OCI-LY1 (cell line): Measurements from ENCODE around the gene GRPEL1.

Source experiments
- H2AFZ ChIP-seq: fragments of 200-600 bp; sonication (generic), shearing (Covaris generic); 2 replicates; pipeline ENCODE4 v1.6.0; 2014; ENCODE audit warnings: antibody characterized with exemption, mild to moderate bottlenecking, low read length
- H3F3A ChIP-seq: fragments of 200-600 bp; sonication (generic), shearing (Covaris generic); 2 replicates; pipeline ENCODE4 v1.6.0; 2014; ENCODE audit warnings: mild to moderate bottlenecking, antibody characterized with exemption, low read length, moderate library complexity; ENCODE audit not compliant: insufficient read depth
- H3K27ac ChIP-seq: fragments of 200-600 bp; sonication (generic); 2 replicates; pipeline ENCODE4 v1.5.1; 2014; ENCODE audit warnings: low read length, mixed run types, mild to moderate bottlenecking, low read depth; ENCODE audit not compliant: poor library complexity, severe bottlenecking
- H3K27me3 ChIP-seq: fragments of 200-600 bp; sonication (generic); 2 replicates; pipeline ENCODE4 v1.6.0; 2014; ENCODE audit warnings: antibody characterized with exemption, mild to moderate bottlenecking, low read length, moderate library complexity; ENCODE audit not compliant: insufficient read depth
- H3K36me3 ChIP-seq: fragments of 200-600 bp; sonication (generic); 2 replicates; pipeline ENCODE4 v1.6.1; 2014; ENCODE audit warnings: mild to moderate bottlenecking, antibody characterized with exemption, low read length, moderate library complexity, mixed read lengths; ENCODE audit not compliant: insufficient read depth
- H3K4me1 ChIP-seq: fragments of 200-600 bp; sonication (generic); 2 replicates; pipeline ENCODE4 v1.5.1; 2014; ENCODE audit warnings: mild to moderate bottlenecking, low read length, moderate library complexity; ENCODE audit not compliant: insufficient read depth, severe bottlenecking
- H3K4me2 ChIP-seq: fragments of 200-600 bp; sonication (generic), shearing (Covaris generic); 2 replicates; pipeline ENCODE4 v1.6.1; 2014; ENCODE audit warnings: low read length
- H3K4me3 ChIP-seq: fragments of 200-600 bp; sonication (generic); 2 replicates; pipeline ENCODE4 v1.5.1; 2014; ENCODE audit warnings: low read length, low read depth, mild to moderate bottlenecking, mixed read lengths; ENCODE audit not compliant: poor library complexity, severe bottlenecking
- H3K79me2 ChIP-seq: fragments of 200-600 bp; shearing (Covaris generic); 2 replicates; pipeline ENCODE4 v1.6.1; 2016; ENCODE audit warnings: mixed run types, low read length, mixed read lengths; ENCODE audit not compliant: insufficient read depth
- H3K9ac ChIP-seq: fragments of 200-600 bp; sonication (generic), shearing (Covaris generic); 2 replicates; pipeline ENCODE4 v1.6.1; 2014; ENCODE audit warnings: mild to moderate bottlenecking, low read length, mixed read lengths
- H3K9me2 ChIP-seq: fragments of 200-600 bp; sonication (generic), shearing (Covaris generic); 2 replicates; pipeline ENCODE4 v1.6.1; 2014; ENCODE audit warnings: low read depth, mild to moderate bottlenecking, low read length, mixed read lengths
- H3K9me3 ChIP-seq: fragments of 200-600 bp; shearing (Covaris generic); 2 replicates; pipeline ENCODE4 v1.6.1; 2014; ENCODE audit warnings: low read length, mixed read lengths
- H4K20me1 ChIP-seq: fragments of 200-600 bp; sonication (generic), shearing (Covaris generic); 2 replicates; pipeline ENCODE4 v1.6.0; 2016; ENCODE audit warnings: mild to moderate bottlenecking, low read length; ENCODE audit not compliant: insufficient read depth
- EZH2 ChIP-seq: fragments of 200-600 bp; sonication (generic), shearing (Covaris generic); IDR thresholded peaks from 2 replicates; pipeline ENCODE4 v1.8.0; 2017; ENCODE audit warnings: borderline replicate concordance, mixed run types, mild to moderate bottlenecking, antibody characterized with exemption, low read length, moderate library complexity, mixed read lengths
- TF ChIP-seq, protein P1 (sequence below): fragments of 200-600 bp; sonication (generic), shearing (Covaris generic); IDR thresholded peaks from 2 replicates; pipeline ENCODE4 v1.5.1; 2017; ENCODE audit warnings: mild to moderate bottlenecking, antibody characterized with exemption, low read length, moderate library complexity, mixed read lengths

The GRPEL1 gene

DNA sequence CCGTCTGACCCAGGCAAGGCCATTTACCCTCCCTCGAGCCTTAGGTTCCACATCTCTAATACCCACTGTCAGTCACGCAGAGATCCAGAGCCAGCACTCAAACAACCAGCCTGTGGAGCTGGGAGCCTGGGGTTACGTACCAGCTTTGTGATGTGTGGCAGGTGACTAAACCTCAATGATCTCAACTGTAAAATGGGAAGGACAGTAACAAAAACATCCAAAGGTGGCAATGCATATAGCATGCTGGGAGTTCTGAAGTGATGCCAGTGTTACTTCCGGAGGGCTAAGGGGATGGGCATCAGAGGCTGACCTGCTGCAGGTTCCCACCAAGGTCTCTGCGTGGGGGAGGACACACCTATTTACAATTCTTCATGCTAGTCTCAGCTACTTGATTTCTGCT is 6.0 kb downstream of the GRPEL1 start:
- no peak overlapping the region for H3K4me2 ChIP-seq
- no peak overlapping the region for H3K4me3 ChIP-seq
- no peak overlapping the region for H3K9ac ChIP-seq
- no peaks in the 10 kb centered on the region for H3K27me3 ChIP-seq
- peaks cover 9% of the 10 kb centered on the region for H3K79me2 ChIP-seq
- H3K9me3 ChIP-seq = no peaks in the 10 kb centered on the region
- no peaks in the 10 kb centered on the region for H3F3A ChIP-seq
- no peak overlapping the region for H3K27ac ChIP-seq
- no peaks in the 10 kb centered on the region for H4K20me1 ChIP-seq
- H3K4me1 ChIP-seq = peaks cover 9% of the 10 kb centered on the region
- peaks cover 56% of the 10 kb centered on the region for H3K36me3 ChIP-seq
- H3K9me2 ChIP-seq = no peaks in the 10 kb centered on the region
- no peak overlapping the region for H2AFZ ChIP-seq
- TF ChIP-seq EZH2 = no peak
- TF ChIP-seq, protein P1, sequence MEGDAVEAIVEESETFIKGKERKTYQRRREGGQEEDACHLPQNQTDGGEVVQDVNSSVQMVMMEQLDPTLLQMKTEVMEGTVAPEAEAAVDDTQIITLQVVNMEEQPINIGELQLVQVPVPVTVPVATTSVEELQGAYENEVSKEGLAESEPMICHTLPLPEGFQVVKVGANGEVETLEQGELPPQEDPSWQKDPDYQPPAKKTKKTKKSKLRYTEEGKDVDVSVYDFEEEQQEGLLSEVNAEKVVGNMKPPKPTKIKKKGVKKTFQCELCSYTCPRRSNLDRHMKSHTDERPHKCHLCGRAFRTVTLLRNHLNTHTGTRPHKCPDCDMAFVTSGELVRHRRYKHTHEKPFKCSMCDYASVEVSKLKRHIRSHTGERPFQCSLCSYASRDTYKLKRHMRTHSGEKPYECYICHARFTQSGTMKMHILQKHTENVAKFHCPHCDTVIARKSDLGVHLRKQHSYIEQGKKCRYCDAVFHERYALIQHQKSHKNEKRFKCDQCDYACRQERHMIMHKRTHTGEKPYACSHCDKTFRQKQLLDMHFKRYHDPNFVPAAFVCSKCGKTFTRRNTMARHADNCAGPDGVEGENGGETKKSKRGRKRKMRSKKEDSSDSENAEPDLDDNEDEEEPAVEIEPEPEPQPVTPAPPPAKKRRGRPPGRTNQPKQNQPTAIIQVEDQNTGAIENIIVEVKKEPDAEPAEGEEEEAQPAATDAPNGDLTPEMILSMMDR = no peak

DNA sequence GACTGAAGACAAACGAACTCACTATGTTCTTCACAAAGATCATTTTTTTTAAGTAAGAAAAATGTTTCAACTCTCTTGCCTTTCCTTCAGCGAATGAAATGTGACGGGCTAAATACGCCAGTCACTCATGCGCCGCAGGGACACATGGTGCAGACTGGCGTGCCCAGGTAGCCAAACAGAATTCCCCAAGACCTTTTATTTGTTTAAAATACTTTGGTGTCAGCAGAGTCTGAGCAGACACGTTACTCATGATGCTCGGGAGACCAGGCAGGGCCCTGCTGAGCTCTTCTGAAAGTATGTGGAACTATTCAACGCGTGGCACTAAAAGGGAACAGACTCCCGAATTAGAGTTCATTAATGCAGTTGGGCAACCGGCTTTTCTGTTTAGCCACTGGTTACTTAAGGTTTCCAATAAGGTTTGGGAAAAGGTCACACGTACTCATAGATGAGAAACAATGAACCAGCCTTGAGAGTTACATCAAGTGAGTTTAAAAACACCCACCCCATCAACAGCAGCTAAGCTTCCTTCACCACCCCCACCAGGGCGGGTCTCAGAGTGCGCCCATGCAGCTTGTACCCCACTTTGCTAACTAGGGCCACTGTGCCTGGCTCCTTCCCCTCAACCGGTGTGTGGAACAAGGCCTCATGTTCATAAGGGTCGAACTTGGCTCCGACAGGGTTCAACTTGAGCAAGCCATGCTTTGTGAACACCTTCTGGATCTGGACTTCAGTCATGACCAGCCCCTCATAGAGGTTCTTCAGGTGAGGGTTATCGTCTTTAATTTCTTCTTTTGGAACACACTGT is 7.3 kb downstream of the GRPEL1 start:
- no peak overlapping the region for H3K4me3 ChIP-seq
- H3K9me2 ChIP-seq = no peaks in the 10 kb centered on the region
- no peak overlapping the region for H3K9ac ChIP-seq
- H3K27me3 ChIP-seq = no peaks in the 10 kb centered on the region
- H4K20me1 ChIP-seq = no peaks in the 10 kb centered on the region
- H3K79me2 ChIP-seq = no peaks in the 10 kb centered on the region
- no peak overlapping the region for H3K27ac ChIP-seq
- no peaks in the 10 kb centered on the region for H3K4me1 ChIP-seq
- no peak overlapping the region for H2AFZ ChIP-seq
- H3K36me3 ChIP-seq = peaks cover 59% of the 10 kb centered on the region
- H3F3A ChIP-seq = no peaks in the 10 kb centered on the region
- no peak for TF ChIP-seq EZH2
- TF ChIP-seq, protein P1 = no peak
- H3K9me3 ChIP-seq = no peaks in the 10 kb centered on the region
- no peak overlapping the region for H3K4me2 ChIP-seq

DNA sequence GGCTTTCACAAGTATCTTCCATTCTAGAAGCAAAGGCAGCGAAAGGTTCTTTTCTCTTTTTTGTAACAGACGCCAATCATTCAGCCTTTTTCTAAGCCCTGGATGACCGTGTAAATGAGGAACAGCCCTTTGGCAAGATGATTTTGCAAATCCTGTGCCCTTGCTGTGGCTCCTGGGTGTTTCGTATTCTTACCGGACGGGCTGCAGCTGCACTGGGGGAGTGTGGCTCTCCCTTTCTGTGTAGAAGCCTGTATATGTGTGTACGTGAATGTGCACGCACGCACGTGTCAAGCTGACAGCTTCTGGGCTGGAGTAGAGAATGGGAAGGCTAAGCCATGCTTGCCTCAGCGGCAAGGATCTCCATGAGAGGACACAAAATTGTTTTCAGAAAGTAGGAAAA is 8.2 kb downstream of the GRPEL1 start:
- TF ChIP-seq, protein P1 = no peak
- TF ChIP-seq EZH2 = no peak
- Histone ChIP-seq H2AFZ (no peak overlapping the region), H3K27ac (no peak overlapping the region), H3K4me3 (no peak overlapping the region), H3K79me2 (no peaks in the 10 kb centered on the region), H3K36me3 (peaks cover 58% of the 10 kb centered on the region), H3K9me2 (no peaks in the 10 kb centered on the region), H3K27me3 (no peaks in the 10 kb centered on the region), H4K20me1 (no peaks in the 10 kb centered on the region), H3F3A (no peaks in the 10 kb centered on the region), H3K9me3 (no peaks in the 10 kb centered on the region), H3K9ac (no peak overlapping the region), H3K4me2 (no peak overlapping the region), H3K4me1 (no peaks in the 10 kb centered on the region)
